ENCODE data around the gene RAD23A.

DNA sequence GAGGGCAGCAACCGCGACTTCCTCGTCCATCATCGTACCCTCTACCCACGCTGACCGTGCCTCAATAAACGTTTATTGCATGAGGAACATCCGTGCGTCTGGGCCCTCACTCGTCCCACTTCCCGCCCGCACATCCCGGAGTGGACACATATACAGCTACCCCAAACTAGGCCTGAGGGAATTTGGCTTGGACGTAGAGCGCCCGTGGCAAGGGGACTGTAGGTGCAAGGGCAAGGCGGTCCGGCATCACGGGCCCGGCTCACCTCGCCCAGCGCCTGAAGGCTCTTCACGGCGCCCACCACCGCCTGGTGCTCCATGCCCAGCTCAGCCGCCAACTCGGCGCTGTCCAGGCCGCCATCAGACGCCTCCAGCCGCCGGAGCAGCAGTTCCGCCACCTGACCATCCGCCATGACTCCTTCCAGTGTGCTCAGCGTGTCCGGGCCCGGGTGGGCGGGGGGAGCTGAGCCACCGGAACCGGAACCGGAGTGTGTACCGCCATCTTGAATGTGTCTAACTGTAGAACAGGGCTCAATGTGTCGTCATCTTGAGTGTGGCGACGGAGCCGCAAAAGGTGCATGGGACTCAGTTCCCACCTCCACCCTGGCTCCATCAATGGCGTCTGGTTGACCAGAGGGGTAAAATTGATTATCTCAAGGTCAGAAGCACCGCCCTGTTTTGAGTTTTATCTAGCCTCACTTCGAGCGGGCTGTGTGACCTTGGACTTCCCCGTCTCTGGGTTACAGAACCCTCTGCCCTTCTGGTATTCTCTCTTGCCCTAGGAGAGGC, 12.2 kb upstream of the RAD23A start, which contains the start of gene FARSA:
- no peak for TF ChIP-seq JUN (IDR thresholded peaks at IDR 0.05; ENCODE audit: borderline replicate concordance, insufficient read depth, insufficient read length, low read depth)
- peak; percentile 97 for TF ChIP-seq POLR2AphosphoS5 (IDR thresholded peaks at IDR 0.05; ENCODE audit: insufficient read depth, low read depth, low read length)
- TF ChIP-seq, protein P1, sequence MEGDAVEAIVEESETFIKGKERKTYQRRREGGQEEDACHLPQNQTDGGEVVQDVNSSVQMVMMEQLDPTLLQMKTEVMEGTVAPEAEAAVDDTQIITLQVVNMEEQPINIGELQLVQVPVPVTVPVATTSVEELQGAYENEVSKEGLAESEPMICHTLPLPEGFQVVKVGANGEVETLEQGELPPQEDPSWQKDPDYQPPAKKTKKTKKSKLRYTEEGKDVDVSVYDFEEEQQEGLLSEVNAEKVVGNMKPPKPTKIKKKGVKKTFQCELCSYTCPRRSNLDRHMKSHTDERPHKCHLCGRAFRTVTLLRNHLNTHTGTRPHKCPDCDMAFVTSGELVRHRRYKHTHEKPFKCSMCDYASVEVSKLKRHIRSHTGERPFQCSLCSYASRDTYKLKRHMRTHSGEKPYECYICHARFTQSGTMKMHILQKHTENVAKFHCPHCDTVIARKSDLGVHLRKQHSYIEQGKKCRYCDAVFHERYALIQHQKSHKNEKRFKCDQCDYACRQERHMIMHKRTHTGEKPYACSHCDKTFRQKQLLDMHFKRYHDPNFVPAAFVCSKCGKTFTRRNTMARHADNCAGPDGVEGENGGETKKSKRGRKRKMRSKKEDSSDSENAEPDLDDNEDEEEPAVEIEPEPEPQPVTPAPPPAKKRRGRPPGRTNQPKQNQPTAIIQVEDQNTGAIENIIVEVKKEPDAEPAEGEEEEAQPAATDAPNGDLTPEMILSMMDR (IDR thresholded peaks at IDR 0.05; ENCODE audit: extremely low read depth in 1 of 2, insufficient read depth in 1 of 2, low read depth in 1 of 2, low read length in 2 of 2): no peak
- peak; percentile 94 for TF ChIP-seq MYC (IDR thresholded peaks at IDR 0.05; ENCODE audit: low read depth, low read length)
- peak; percentile 93 for TF ChIP-seq POLR2A (IDR thresholded peaks at IDR 0.05; ENCODE audit: low read depth, low read length)
- no peak for TF ChIP-seq EZH2 (IDR thresholded peaks at IDR 0.05; ENCODE audit: borderline replicate concordance, low read depth, low read length, severe bottlenecking)
- TF ChIP-seq FOS (IDR thresholded peaks at IDR 0.05; ENCODE audit: borderline replicate concordance, insufficient read depth, low read length): no peak
